IPS DF 6.9 (cell line): ENCODE results near the gene FOXL3.

Source experiments
- DNase-seq: peaks from one replicate; pipeline ENCODE4 v3.0.0-alpha.2; 2013; ENCODE audit warnings: low read depth, low spot score
- H3K27ac ChIP-seq: one replicate; pipeline ENCODE4 v1.5.1; 2013; ENCODE audit warnings: low read length, control low read depth
- H3K27me3 ChIP-seq: 2 replicates; pipeline ENCODE4 v1.6.1; 2013; ENCODE audit warnings: mild to moderate bottlenecking, low read length; ENCODE audit not compliant: control insufficient read depth, insufficient read depth
- H3K36me3 ChIP-seq: 2 replicates; pipeline ENCODE4 v1.6.1; 2013; ENCODE audit warnings: low read length; ENCODE audit not compliant: control insufficient read depth, insufficient read depth
- H3K4me1 ChIP-seq: 2 replicates; pipeline ENCODE4 v1.6.1; 2013; ENCODE audit warnings: low read length; ENCODE audit not compliant: control insufficient read depth, insufficient read depth
- H3K4me3 ChIP-seq: 2 replicates; pipeline ENCODE4 v1.5.1; 2013; ENCODE audit warnings: mild to moderate bottlenecking, low read length
- H3K9me3 ChIP-seq: 2 replicates; pipeline ENCODE4 v1.6.1; 2013; ENCODE audit warnings: low read length, inconsistent platforms; ENCODE audit not compliant: control insufficient read depth, insufficient read depth
- WGBS: extraction: QIAGEN DNeasy Blood & Tissue Kit; methylation state at CpG from one replicate; pipeline ENCODE4 v1.1.7; 2013; ENCODE audit warnings: mixed read lengths, missing lambda C conversion rate; ENCODE audit not compliant: insufficient read length, insufficient coverage; 5-methylcytosine and 5-hydroxymethylcytosine counted together

FOXL3 gene

DNA sequence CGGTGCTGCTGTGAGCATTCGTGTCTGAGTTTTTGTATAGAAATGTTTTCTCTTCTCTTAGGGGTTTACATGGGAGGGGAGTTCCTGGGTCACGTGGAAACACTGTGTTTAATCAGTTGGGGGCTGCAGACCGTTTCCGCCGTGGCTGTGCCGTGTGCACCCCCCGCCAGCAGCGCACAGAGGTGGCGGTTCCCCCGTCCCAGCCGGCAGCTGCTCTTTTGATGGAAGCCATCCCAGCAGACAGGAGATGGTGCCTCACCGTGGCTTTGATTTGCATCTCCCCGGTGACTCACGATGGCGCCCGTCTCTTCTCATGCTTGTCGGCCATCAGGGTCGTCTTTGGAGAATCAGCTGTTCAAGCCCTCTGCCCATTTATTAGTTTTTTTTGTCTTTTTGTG lies 34.9 kb upstream of the FOXL3 start:
- no CpG with 5 or more reads among the region's 19 CpGs for WGBS
- no peak overlapping the region for H3K27ac ChIP-seq
- no peaks in the 10 kb centered on the region for H3K4me1 ChIP-seq
- no peak overlapping the region for H3K4me3 ChIP-seq
- no peaks in the 10 kb centered on the region for H3K27me3 ChIP-seq
- peaks cover 39% of the 10 kb centered on the region for H3K36me3 ChIP-seq
- DNase-seq: no peak
- peaks cover 5% of the 10 kb centered on the region; the same call in 1 of the 2 replicates for H3K9me3 ChIP-seq

DNA sequence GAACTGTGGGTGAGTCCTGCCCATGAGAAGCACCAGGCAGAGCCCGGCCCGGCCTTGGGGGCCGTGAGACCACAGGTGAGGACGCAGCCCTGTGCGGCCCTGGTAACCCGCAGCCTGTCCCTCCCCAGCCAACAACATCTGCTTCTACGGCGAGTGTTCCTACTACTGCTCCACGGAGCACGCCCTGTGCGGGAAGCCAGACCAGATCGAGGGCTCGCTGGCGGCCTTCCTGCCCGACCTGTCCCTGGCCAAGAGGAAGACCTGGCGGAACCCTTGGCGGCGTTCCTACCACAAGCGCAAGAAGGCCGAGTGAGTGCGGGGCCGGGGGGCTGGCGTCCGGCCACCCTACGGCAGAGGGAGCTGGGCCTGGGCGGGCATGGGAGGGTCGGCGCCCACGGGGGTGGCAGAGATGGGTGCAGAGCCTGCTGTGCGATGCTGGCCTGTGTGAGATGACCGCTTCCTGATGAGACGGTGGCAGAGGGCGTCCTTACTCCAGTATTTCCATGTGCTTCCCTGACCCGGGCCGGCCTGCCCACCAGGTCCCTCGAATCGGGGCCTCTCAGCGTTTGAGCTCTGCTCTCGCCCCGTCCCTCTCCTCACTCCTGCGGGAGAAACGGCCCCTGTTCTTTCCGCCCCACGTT lies 34.1 kb upstream of the FOXL3 start:
- no CpG with 5 or more reads among the region's 44 CpGs for WGBS
- H3K4me3 ChIP-seq: no peak overlapping the region
- H3K27me3 ChIP-seq: no peaks in the 10 kb centered on the region
- no peak for DNase-seq
- no peak overlapping the region for H3K27ac ChIP-seq
- peaks cover 43% of the 10 kb centered on the region for H3K36me3 ChIP-seq
- H3K9me3 ChIP-seq: peaks cover 11% of the 10 kb centered on the region; the same call in 1 of the 2 replicates
- H3K4me1 ChIP-seq: no peaks in the 10 kb centered on the region

- peaks cover 16% of the 10 kb centered on the region; the same call in 1 of the 2 replicates for H3K9me3 ChIP-seq
- no peak overlapping the region for H3K4me3 ChIP-seq
- DNase-seq: no peak
- WGBS: no CpG with 5 or more reads among the region's 38 CpGs
- H3K27me3 ChIP-seq: no peaks in the 10 kb centered on the region
- no peak overlapping the region for H3K27ac ChIP-seq
- peaks cover 43% of the 10 kb centered on the region for H3K36me3 ChIP-seq
- H3K4me1 ChIP-seq: no peaks in the 10 kb centered on the region
Measured at GRCh38 chr7:256461-256940, 33.5 kb upstream of the FOXL3 start.

DNA sequence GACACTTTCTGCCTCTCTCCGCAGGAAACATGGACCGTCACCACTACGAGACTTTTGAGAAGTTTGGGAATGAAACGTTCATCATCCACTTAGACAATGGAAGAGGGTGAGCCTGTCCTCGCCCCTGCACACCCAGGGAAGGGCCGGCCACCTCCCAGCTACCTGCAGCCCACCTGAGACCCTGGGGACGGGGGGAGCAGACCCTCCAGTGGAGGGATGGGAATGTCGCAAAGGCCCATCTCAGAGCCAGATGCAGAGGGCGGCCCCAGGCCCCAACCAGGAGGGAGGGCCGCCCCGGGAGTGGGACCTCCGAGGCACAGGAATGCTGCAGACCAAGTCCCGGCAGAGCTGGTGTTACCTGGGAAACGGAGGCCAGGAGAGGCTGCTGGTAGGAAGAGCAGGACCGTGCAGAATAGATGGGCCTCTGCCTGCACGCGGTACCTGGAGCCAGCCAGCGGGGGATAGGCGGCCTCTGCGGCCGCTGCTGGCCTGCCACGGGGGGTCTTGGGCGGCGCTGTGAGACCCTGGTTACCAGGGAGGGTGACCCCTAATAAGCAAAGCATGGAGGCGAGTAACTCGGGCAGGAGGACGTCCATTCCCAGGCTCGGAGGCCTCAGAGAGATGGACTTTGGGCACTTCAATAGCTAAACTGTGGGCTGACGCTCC lies 32.9 kb upstream of the FOXL3 start:
- no peak overlapping the region for H3K27ac ChIP-seq
- no peak overlapping the region for H3K4me3 ChIP-seq
- DNase-seq: no peak
- no CpG with 5 or more reads among the region's 29 CpGs for WGBS
- no peaks in the 10 kb centered on the region for H3K27me3 ChIP-seq
- peaks cover 21% of the 10 kb centered on the region for H3K9me3 ChIP-seq
- peaks cover 43% of the 10 kb centered on the region for H3K36me3 ChIP-seq
- no peaks in the 10 kb centered on the region for H3K4me1 ChIP-seq

DNA sequence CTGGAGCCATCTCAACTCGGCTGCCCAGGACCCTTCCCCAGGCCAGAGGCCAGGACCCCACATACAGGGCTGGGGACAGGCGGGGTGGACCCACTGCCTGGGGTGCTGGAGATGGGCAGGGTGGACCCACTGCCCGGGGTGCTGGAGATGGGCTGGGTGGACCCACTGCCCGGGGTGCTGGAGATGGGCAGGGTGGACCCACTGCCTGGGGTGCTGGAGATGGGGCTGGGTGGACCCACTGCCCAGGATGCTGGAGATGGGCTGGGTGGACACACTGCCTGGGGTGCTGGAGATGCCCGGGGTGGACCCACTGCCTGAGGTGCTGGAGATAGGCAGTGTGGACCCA lies 32.4 kb upstream of the FOXL3 start:
- H3K4me1 ChIP-seq: no peaks in the 10 kb centered on the region
- WGBS: no CpG with 5 or more reads among the region's 5 CpGs
- no peak overlapping the region for H3K4me3 ChIP-seq
- peaks cover 39% of the 10 kb centered on the region for H3K36me3 ChIP-seq
- H3K27me3 ChIP-seq: no peaks in the 10 kb centered on the region
- H3K27ac ChIP-seq: no peak overlapping the region
- no peak for DNase-seq
- H3K9me3 ChIP-seq: peaks cover 26% of the 10 kb centered on the region

- WGBS: no CpG with 5 or more reads among the region's 31 CpGs
- peaks cover 28% of the 10 kb centered on the region for H3K9me3 ChIP-seq
- H3K27me3 ChIP-seq: no peaks in the 10 kb centered on the region
- H3K4me3 ChIP-seq: no peak overlapping the region
- DNase-seq: no peak
- no peak overlapping the region for H3K27ac ChIP-seq
- H3K4me1 ChIP-seq: no peaks in the 10 kb centered on the region
- peaks cover 37% of the 10 kb centered on the region for H3K36me3 ChIP-seq
Measured at GRCh38 chr7:258476-259190, 31.3 kb upstream of the FOXL3 start.

GRCh38 chr7:259191-259505 lies 30.8 kb upstream of the FOXL3 start:
- no peaks in the 10 kb centered on the region for H3K4me1 ChIP-seq
- WGBS: no CpG with 5 or more reads among the region's 15 CpGs
- H3K36me3 ChIP-seq: peaks cover 37% of the 10 kb centered on the region

DNA sequence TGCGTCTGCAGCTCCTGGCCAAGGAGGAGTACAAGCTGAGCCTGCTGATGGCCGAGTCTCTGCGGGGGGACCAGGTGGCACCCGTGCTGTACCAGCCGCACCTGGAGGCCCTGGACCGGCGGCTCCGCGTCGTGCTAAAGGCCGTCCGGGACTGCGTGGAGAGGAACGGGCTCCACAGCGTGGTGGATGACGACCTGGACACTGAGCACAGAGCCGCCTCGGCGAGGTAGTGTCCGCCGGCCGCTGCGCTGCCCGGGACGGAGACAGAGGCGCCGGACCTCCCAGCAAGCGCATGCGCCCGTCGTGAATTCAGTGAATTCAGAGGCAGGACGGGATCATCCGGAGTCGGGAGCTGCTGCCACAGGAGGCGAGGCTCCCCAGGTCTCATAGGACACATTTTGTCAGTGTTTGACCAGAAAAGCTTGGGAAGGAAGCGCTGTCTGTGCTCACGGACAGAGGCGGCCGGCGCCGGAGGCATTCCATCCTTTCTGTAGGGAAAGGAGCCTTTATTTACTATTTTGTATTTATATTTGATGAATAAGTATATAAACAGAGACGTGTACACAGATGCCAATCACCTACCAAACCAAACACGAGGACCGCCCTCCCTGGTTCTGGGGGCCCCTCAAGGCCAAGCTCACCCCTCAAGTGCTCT lies 30.1 kb upstream of the FOXL3 start:
- Histone ChIP-seq H3K4me1 (no peaks in the 10 kb centered on the region), H3K27ac (no peak overlapping the region), H3K9me3 (peaks cover 30% of the 10 kb centered on the region), H3K4me3 (no peak overlapping the region), H3K36me3 (peaks cover 37% of the 10 kb centered on the region), H3K27me3 (no peaks in the 10 kb centered on the region)
- no CpG with 5 or more reads among the region's 44 CpGs for WGBS
- no peak for DNase-seq

More at GRCh38 chr7:259191-259505, 30.8 kb upstream of the FOXL3 start:
- no peak for DNase-seq
- no peaks in the 10 kb centered on the region for H3K27me3 ChIP-seq
- no peak overlapping the region for H3K4me3 ChIP-seq
- H3K9me3 ChIP-seq: peaks cover 28% of the 10 kb centered on the region
- no peak overlapping the region for H3K27ac ChIP-seq

- Histone ChIP-seq H3K4me1 (no peaks in the 10 kb centered on the region), H3K27ac (no peak overlapping the region), H3K27me3 (no peaks in the 10 kb centered on the region), H3K9me3 (peaks cover 30% of the 10 kb centered on the region), H3K36me3 (peaks cover 37% of the 10 kb centered on the region), H3K4me3 (no peak overlapping the region)
- DNase-seq: no peak
- WGBS: no CpG with 5 or more reads among the region's 35 CpGs
Measured at GRCh38 chr7:260441-261281, 29.3 kb upstream of the FOXL3 start.
